Kidney (tissue), 14 donors: Measurements from ENCODE around the gene SNTG2. TPM values are rescaled to one million over a fixed set of nuclear protein-coding genes. Genes with fewer than 3 reads are reported as not detected.

ENCODE experiments used
- DNase-seq, 5 donors: peaks; one replicate each; pipeline ENCODE4 v3.0.0-alpha.2; 2013 to 2020
- FAIRE-seq: peaks from 2 replicates; lab custom pipeline; 2012; peaks lifted over from hg19 to GRCh38; lab: Jason Lieb, UNC
- H3K27ac ChIP-seq, 2 donors: one replicate each; pipeline ENCODE4 v1.7.0; 2013; ENCODE audit warnings: low read depth in 2 of 2, low read length in 2 of 2, inconsistent platforms in 1 of 2
- H3K27me3 ChIP-seq: one replicate; pipeline ENCODE4 v1.7.1; 2013; ENCODE audit warnings: low read length, inconsistent platforms; ENCODE audit not compliant: control insufficient read depth, insufficient read depth
- H3K36me3 ChIP-seq, 3 donors: one replicate each; pipeline versions ENCODE4 v1.7.0 to v1.7.1; 2013; ENCODE audit warnings: low read length in 3 of 3, control low read depth in 1 of 3, inconsistent platforms in 1 of 3; ENCODE audit not compliant: insufficient read depth in 3 of 3, control insufficient read depth in 2 of 3
- H3K4me1 ChIP-seq, 3 donors: one replicate each; pipeline versions ENCODE4 v1.7.0 to v1.7.1; 2013; ENCODE audit warnings: low read length in 3 of 3, inconsistent platforms in 1 of 3, low read depth in 1 of 3; ENCODE audit not compliant: control insufficient read depth in 2 of 3, insufficient read depth in 2 of 3
- H3K4me3 ChIP-seq, 3 donors: one replicate each; pipeline versions ENCODE4 v1.7.0 to v1.8.1; 2013; ENCODE audit warnings: low read length in 3 of 3, control low read depth in 1 of 3, inconsistent platforms in 1 of 3
- H3K9ac ChIP-seq, 3 donors: one replicate each; pipeline versions ENCODE4 v1.7.0 to v1.7.1; 2013; ENCODE audit warnings: low read length in 3 of 3, control low read depth in 1 of 3, inconsistent platforms in 1 of 3
- H3K9me3 ChIP-seq, 3 donors: one replicate each; pipeline versions ENCODE4 v1.7.0 to v1.7.1; 2013; ENCODE audit warnings: low read length in 3 of 3, control low read depth in 1 of 3, inconsistent platforms in 1 of 3; ENCODE audit not compliant: control insufficient read depth in 2 of 3, insufficient read depth in 1 of 3
- CTCF ChIP-seq: IDR thresholded peaks from 3 replicates; pipeline ENCODE4 v1.5.1; 2012; ENCODE audit warnings: mild to moderate bottlenecking, moderate library complexity, borderline replicate concordance; ENCODE audit not compliant: insufficient read depth; ENCODE audit errors: extremely low read depth
- intact Hi-C: fragments of 100-400 bp; cut with DNase I; formaldehyde crosslinking; loops from one replicate; pipeline ENCODE4 v1.11.1; 2022
- polyA plus RNA-seq: library from polyadenylated mRNA; stranded (reverse); fragments of 350-450 nt; fragmentation: Illumina TruSeq; extraction: RNeasy Lipid Tissue Mini Kit (QIAGEN cat#74804); gene quantifications from one replicate; pipeline ENCODE4 v1.2.3, GENCODE V29; 2014; ENCODE audit warnings: low read depth, low replicate concordance; ENCODE audit not compliant: insufficient read depth
- total RNA-seq: library from RNA; stranded (reverse); fragmentation: NEBNext Ultra II Directional; extraction: Animal tissue kit (Norgen Biotek cat#: 25700); gene quantifications from one replicate; pipeline ENCODE4 v1.2.1, GENCODE V29; 2021
- donor health status: control.
- donor health status: control.
- donor health status: control.
- donor health status: control.
- donor health status: control.
- donor health status: DM: yes; HTN: yes; CAD: no.
- donor health status: Normal renal cell carcinoma (clear cell type).

SNTG2 gene
- total and polyA plus RNA-seq, 2 donors from 2014 or later, result 2.2 TPM; not detected in 1

- no peak for TF ChIP-seq CTCF
- H3K27me3 ChIP-seq, result no peaks in the 10 kb centered on the region
- H3K4me3 ChIP-seq, result no peak overlapping the region
- no peaks in the 10 kb centered on the region for H3K4me1 ChIP-seq
- H3K9ac ChIP-seq, result no peak overlapping the region
- DNase-seq (no peak), FAIRE-seq (no peak)
- no peaks in the 10 kb centered on the region for H3K36me3 ChIP-seq
- intact Hi-C loops, result no loop called here
- no peaks in the 10 kb centered on the region for H3K9me3 ChIP-seq
- no peak overlapping the region for H3K27ac ChIP-seq
Measured at GRCh38 chr2:1024981-1025380, 74.3 kb downstream of the SNTG2 start.

DNA sequence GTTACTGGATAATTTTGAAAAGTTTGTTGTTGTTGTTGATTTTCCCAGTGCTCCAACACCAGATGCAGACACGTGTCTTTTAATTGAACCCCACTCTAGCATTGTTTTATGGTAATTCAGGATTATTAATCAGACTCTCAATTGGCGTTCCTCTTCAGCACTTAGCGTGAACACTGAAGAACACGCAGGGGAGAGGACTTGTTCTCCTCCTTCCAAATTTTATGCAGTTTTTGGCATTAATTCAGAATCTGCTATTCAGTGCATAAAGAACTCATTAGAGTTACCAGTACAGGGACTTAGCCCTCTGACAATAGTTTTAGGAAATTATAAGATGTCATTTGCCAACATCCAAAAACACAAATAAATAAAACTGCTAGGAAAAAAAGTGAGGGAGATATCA lies 75.5 kb downstream of the SNTG2 start:
- FAIRE-seq (no peak), DNase-seq (no peak)
- no peak overlapping the region for H3K27ac ChIP-seq
- H3K9me3 ChIP-seq, result no peaks in the 10 kb centered on the region
- intact Hi-C loops, result no loop called here
- no peaks in the 10 kb centered on the region for H3K4me1 ChIP-seq
- no peak for TF ChIP-seq CTCF
- H3K4me3 ChIP-seq, result no peak overlapping the region
- no peak overlapping the region for H3K9ac ChIP-seq
- H3K36me3 ChIP-seq, result no peaks in the 10 kb centered on the region
- H3K27me3 ChIP-seq, result no peaks in the 10 kb centered on the region

DNA sequence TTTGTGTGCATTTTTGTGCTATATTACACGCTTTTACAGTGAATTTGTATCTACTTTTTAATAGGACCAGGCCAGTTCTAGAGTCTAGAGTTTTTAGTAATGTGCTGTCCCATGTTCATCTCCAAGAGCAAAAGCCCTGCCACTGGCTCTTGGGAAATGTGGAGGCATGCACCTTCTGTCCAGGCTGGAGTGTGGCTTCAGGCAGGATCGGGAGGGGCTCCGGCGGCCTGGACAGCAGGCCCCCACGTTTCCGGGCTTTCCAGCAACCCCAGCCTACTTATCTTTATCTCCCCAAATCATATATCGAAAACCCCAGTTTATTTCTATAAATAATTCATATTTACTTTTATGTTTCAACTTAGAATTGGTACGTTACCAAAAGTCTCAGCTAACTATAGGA lies 78.2 kb downstream of the SNTG2 start:
- no peak for FAIRE-seq
- TF ChIP-seq CTCF, result no peak

DNA sequence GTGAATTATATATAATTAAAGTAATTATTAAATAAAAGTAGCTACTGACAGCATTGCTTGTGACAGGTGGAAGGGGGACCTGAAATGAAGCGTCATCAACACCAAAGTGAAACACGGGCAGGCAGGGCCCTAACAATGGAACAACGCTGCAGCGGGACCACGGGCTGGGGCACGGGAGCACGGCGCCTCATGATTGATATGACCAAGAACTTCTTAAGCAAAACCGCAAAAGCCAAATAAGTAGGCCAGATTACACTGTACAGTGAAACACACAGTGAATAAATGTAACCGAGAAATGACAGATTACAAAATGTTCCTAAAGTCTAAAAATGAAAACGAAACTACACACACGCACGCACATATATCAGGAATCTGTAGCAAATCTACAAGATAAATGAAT lies 81.4 kb downstream of the SNTG2 start:
- Histone ChIP-seq H3K27me3 (no peaks in the 10 kb centered on the region), H3K9ac (no peak overlapping the region), H3K4me3 (no peak overlapping the region), H3K36me3 (no peaks in the 10 kb centered on the region), H3K4me1 (no peaks in the 10 kb centered on the region), H3K27ac (no peak overlapping the region), H3K9me3 (no peaks in the 10 kb centered on the region)
- DNase-seq, result no peak
- no peak for FAIRE-seq
- intact Hi-C loops, result no loop called here
- no peak for TF ChIP-seq CTCF

More for the DNA sequence above, 78.2 kb downstream of the SNTG2 start:
- Histone ChIP-seq H3K9me3 (no peaks in the 10 kb centered on the region), H3K27ac (no peak overlapping the region), H3K4me3 (no peak overlapping the region), H3K9ac (no peak overlapping the region), H3K4me1 (no peaks in the 10 kb centered on the region), H3K27me3 (no peaks in the 10 kb centered on the region), H3K36me3 (no peaks in the 10 kb centered on the region)
- intact Hi-C loops, result no loop called here
- no peak for DNase-seq
